ENCODE results near the gene FIP1L1.

GRCh38 chr4:53378171-53378482 lies 686 bp downstream of the FIP1L1 start:
- TF ChIP-seq SP1 (IDR thresholded peaks at IDR 0.05) (no peak), FOXA1 (IDR thresholded peaks at IDR 0.05) (no peak), FOXM1 (IDR thresholded peaks at IDR 0.05; ENCODE audit: borderline replicate concordance) (no peak), SUZ12 (IDR thresholded peaks at IDR 0.05) (no peak)
